Measurements from ENCODE around the gene NFIA. TPM values are rescaled to one million over a fixed set of nuclear protein-coding genes. Genes with fewer than 3 reads are reported as not detected.
A peak's percentile ranks its signal among the peaks of the same experiment; 100 is the strongest.

Gene NFIA
- total RNA-seq, 6 donors from 2014 or later: 33.5 to 94.3 (median 44.9) TPM

- Histone ChIP-seq H3K4me3 (no peak overlapping the region), H3K27ac (no peak overlapping the region), H3K4me1 (peaks cover 9 to 23% (median 16%) of the 10 kb centered on the region in 4 donors), H3K27me3 (no peaks in the 10 kb centered on the region), H3K36me3 (no peaks in the 10 kb centered on the region), H3K9me3 (no peaks in the 10 kb centered on the region)
- WGBS, 2 donors: 94 to 97% methylated on average over 1 of the region's 1 CpG
- ATAC-seq (ENCODE audit: low FRiP score in 2 of 2): no peak
- DNase-seq: no peak
- no peak for TF ChIP-seq POLR2AphosphoS5 (IDR thresholded peaks at IDR 0.05)
- TF ChIP-seq EP300 (IDR thresholded peaks at IDR 0.05): no peak
- TF ChIP-seq CTCF (IDR thresholded peaks at IDR 0.05): no peak
- TF ChIP-seq POLR2A (IDR thresholded peaks at IDR 0.05): no peak
Observed at GRCh38 chr1:61167309-61167708, 84.9 kb downstream of the NFIA start.

GRCh38 chr1:61169045-61169444 lies 86.7 kb downstream of the NFIA start:
- no peak for DNase-seq
- Histone ChIP-seq H3K27ac (peak overlapping the region in 2 of 4 donors; percentile 35 to 48), H3K4me3 (no peak overlapping the region), H3K9me3 (no peaks in the 10 kb centered on the region), H3K36me3 (no peaks in the 10 kb centered on the region), H3K4me1 (peaks cover 13 to 24% (median 16%) of the 10 kb centered on the region in 4 donors), H3K27me3 (no peaks in the 10 kb centered on the region)
- no peak for TF ChIP-seq POLR2AphosphoS5 (IDR thresholded peaks at IDR 0.05)
- no peak for TF ChIP-seq CTCF (IDR thresholded peaks at IDR 0.05)
- TF ChIP-seq POLR2A (IDR thresholded peaks at IDR 0.05): no peak
- no peak for TF ChIP-seq EP300 (IDR thresholded peaks at IDR 0.05)
- no peak for ATAC-seq (ENCODE audit: low FRiP score in 2 of 2)

- H3K4me1 ChIP-seq: peaks cover 13 to 24% (median 16%) of the 10 kb centered on the region in 4 donors
Observed at GRCh38 chr1:61169634-61170033, 87.3 kb downstream of the NFIA start.

GRCh38 chr1:61170328-61171238 lies 88.2 kb downstream of the NFIA start:
- Histone ChIP-seq H3K27ac (no peak overlapping the region), H3K36me3 (no peaks in the 10 kb centered on the region), H3K9me3 (no peaks in the 10 kb centered on the region), H3K4me1 (peaks cover 13 to 24% (median 16%) of the 10 kb centered on the region in 4 donors), H3K4me3 (no peak overlapping the region), H3K27me3 (no peaks in the 10 kb centered on the region)
- ATAC-seq (ENCODE audit: low FRiP score in 2 of 2): peak in 1 of 2 donors; percentile 45
- no peak for DNase-seq
- WGBS, 2 donors: 34 to 51% methylated on average over 6 of the region's 6 CpGs
- TF ChIP-seq EP300 (IDR thresholded peaks at IDR 0.05): no peak
- TF ChIP-seq CTCF (IDR thresholded peaks at IDR 0.05): no peak
- TF ChIP-seq POLR2AphosphoS5 (IDR thresholded peaks at IDR 0.05): no peak
- no peak for TF ChIP-seq POLR2A (IDR thresholded peaks at IDR 0.05)

More at GRCh38 chr1:61169634-61170033, 87.3 kb downstream of the NFIA start:
- no peaks in the 10 kb centered on the region for H3K36me3 ChIP-seq
- H3K27ac ChIP-seq: peak overlapping the region in 1 of 4 donors; percentile 48
- ATAC-seq (ENCODE audit: low FRiP score in 2 of 2): no peak
- no peak for TF ChIP-seq EP300 (IDR thresholded peaks at IDR 0.05)
- TF ChIP-seq POLR2A (IDR thresholded peaks at IDR 0.05): no peak
- TF ChIP-seq POLR2AphosphoS5 (IDR thresholded peaks at IDR 0.05): no peak
- TF ChIP-seq CTCF (IDR thresholded peaks at IDR 0.05): no peak
- no peak for DNase-seq
- WGBS, 2 donors: 94 to 95% methylated on average over 3 of the region's 3 CpGs
- H3K27me3 ChIP-seq: no peaks in the 10 kb centered on the region
- H3K4me3 ChIP-seq: no peak overlapping the region
- H3K9me3 ChIP-seq: no peaks in the 10 kb centered on the region

All from upper lobe of left lung (tissue), 6 donors.